SKM-1 treated with dmso at 0.1 percent for 144 hours (cell line): ENCODE data around the gene GPC3.

Experiments used
- DNase-seq: peaks from one replicate; lab custom pipeline; 2025; ENCODE audit not compliant: unreplicated experiment; lab: John Stamatoyannopoulos, UW

GPC3 gene

GRCh38 chrX:133970076-133970475 lies 15.3 kb downstream of the GPC3 start:
- no peak for DNase-seq

DNA sequence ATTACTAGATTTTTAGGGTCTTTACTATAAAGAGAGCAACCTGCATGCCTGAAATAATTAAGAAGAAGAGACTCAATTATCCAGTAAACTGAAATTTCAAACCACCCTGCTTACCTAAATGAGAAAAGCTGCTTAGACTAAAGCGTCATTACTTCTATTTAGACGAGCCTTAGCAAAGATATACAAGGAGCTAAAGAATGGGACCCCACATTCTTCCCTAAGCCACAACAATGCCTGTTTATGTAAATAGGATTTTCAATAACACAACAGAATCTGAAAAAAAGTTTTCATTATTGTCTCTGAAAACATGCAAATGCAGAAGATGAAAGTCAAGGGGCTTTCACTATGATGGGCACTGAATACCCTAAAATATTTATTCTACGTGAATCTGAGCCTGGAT lies 16.2 kb downstream of the GPC3 start:
- DNase-seq, result no peak

DNA sequence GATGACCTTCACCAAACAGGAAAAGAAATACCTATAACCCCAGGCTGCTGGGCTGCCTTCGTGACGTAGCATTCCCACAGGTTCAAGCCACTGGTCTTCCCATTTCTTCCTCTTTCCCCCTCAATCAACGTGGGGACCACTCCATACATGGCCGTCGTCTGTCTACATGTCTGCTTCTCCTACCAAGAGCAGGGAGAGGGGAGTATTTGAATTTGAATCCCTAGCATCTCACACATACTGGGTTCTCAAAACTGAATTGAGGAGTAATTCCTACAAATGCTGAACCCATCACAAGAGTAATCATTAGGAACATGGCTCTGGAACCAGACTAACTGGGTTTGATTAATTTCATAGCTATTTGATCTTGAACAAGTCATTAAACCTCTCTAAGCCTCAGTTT lies 17.3 kb downstream of the GPC3 start:
- DNase-seq, result no peak

DNA sequence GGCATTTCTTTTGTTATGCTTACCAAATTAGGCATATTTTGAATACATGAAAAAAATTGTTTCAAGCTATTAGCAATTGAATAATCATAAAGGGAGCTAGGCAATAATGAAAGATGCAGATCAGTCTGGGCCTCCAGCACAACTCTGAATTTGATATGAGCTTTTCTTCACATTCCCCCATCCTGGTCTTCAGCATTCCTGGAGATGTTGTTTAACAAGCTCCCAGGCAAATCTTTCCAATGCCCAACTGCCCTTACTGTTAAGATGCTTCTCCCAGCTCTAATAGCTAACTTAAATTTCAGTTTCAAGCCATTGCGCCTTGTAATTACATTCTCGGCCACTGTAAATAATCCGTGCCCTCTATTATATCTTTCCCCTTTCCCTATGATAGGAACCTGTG lies 19.2 kb downstream of the GPC3 start:
- no peak for DNase-seq

GRCh38 chrX:133965321-133965720 lies 20.1 kb downstream of the GPC3 start:
- no peak for DNase-seq

- DNase-seq, result no peak
These were observed 24.3 kb downstream of the GPC3 start for GRCh38 chrX:133961046-133961445.

- no peak for DNase-seq
These were observed 25.4 kb downstream of the GPC3 start for GRCh38 chrX:133959972-133960371.

GRCh38 chrX:133958997-133959688 lies 26.3 kb downstream of the GPC3 start:
- DNase-seq, result no peak

GRCh38 chrX:133956570-133957340 lies 28.6 kb downstream of the GPC3 start:
- DNase-seq, result no peak

GRCh38 chrX:133953785-133954355 lies 31.5 kb downstream of the GPC3 start:
- no peak for DNase-seq

DNA sequence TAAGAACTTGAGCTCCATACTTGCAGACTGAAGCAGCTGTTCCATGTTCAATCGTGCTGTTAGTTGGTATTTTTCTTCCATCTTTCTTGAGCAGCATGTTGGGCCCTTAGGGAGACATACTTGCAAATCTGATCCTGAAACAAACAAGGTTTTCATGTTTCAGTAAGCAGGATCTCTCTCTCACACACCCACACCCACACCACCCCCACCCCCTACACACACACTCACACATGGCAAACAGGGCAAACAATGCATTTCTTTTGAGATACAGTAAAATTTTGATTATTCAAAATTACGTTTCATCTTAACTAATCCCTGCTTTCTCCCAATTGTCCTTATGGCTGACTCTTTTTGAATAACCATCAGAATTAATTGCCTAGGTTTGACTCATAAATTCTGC lies 32.3 kb downstream of the GPC3 start:
- DNase-seq, result no peak

DNA sequence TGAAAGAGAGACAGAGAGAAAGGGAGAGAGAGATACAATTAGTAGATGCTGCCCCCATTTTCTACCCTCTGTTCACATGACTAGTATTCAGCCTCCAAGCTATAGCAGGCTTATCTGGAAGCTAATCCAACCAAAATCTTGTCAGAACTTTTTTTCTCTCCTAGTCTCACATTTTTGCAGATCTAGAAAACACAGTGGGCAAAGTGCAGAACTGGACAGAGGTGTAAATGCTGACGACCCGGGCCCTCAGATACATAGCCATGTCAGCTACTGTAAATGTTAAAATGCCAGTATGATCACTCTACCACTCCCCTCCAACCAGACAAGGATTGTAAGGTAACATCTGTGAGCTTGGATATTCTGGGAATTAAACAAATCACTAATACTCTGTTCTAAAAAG lies 34.3 kb downstream of the GPC3 start:
- DNase-seq, result no peak

GRCh38 chrX:133950214-133950613 lies 35.2 kb downstream of the GPC3 start:
- no peak for DNase-seq

- no peak for DNase-seq
These were observed 36.5 kb downstream of the GPC3 start for GRCh38 chrX:133948895-133949294.

- no peak for DNase-seq
These were observed 37.4 kb downstream of the GPC3 start for GRCh38 chrX:133947996-133948395.

GRCh38 chrX:133947022-133947421 lies 38.4 kb downstream of the GPC3 start:
- no peak for DNase-seq

- DNase-seq, result no peak
These were observed 41.9 kb downstream of the GPC3 start for GRCh38 chrX:133943507-133943906.

- no peak for DNase-seq
These were observed 45.6 kb downstream of the GPC3 start for GRCh38 chrX:133939655-133940302.

DNA sequence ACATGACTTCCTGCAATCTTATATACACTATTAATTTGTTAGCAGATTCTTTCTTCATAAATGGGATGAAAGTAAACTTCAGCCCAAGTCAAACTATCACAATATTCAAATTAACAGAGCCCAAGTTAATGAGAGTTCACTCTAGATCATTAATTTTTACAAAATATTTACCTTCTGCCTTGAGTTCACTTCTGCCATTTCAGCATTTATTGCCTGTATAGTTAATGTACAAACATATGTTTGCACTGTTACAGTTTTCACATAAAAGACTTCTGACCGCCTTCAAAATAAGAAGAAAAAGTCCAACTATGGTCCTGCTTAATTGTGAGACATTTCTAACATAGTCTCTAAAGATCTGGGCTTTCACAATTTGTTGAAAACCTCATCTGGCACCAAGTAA lies 46.9 kb downstream of the GPC3 start:
- no peak for DNase-seq

- DNase-seq, result no peak
These were observed 48.4 kb downstream of the GPC3 start for GRCh38 chrX:133937022-133937421.

- no peak for DNase-seq
These were observed 50.3 kb downstream of the GPC3 start for GRCh38 chrX:133935076-133935475.

DNA sequence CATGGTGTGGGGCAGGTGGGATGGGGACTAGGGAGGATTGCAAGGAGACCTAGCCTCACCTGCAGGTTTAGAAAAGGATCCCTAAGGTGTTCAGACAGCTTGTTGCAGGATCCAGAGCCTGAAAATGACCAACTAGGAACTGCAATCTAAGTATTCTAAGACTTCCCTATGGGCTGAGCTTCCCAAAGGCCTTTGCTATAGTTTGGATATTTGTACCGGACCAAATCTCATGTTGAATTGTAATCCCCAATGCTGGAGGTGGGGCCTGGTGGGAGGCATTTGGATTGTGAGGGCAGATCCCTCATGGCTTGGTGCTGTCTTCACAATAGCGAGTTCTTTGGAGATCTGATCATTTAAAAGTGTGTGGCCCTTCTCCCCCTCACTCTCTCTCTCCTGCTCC lies 52.1 kb downstream of the GPC3 start:
- no peak for DNase-seq
